Measurements from ENCODE around the gene YTHDF2.
"Not testable (repeated sequence)": the region's sequence is repeated elsewhere in the genome, so short reads cannot be mapped to it uniquely, and the experiment has no call there.

YTHDF2 gene

GRCh38 chr1:28789816-28790215 lies 53.1 kb downstream of the YTHDF2 start:
- no peak for TF ChIP-seq CTCF (IDR thresholded peaks at IDR 0.05; ENCODE audit: low read depth, low read length, missing control alignments)
- DNase-seq (ENCODE audit: extremely low read depth, low read depth) = no peak
- H3K4me3 ChIP-seq (replicated peaks; ENCODE audit: low read depth, low read length) = no peak overlapping the region

GRCh38 chr1:28790377-28791035 lies 53.8 kb downstream of the YTHDF2 start:
- no peak for TF ChIP-seq CTCF (IDR thresholded peaks at IDR 0.05; ENCODE audit: low read depth, low read length, missing control alignments)
- no peak overlapping the region for H3K4me3 ChIP-seq (replicated peaks; ENCODE audit: low read depth, low read length)
- DNase-seq (ENCODE audit: extremely low read depth, low read depth) = no peak

- not testable (repeated sequence) for DNase-seq (ENCODE audit: extremely low read depth, low read depth); H3K4me3 ChIP-seq (replicated peaks; ENCODE audit: low read depth, low read length)
Observed at GRCh38 chr1:28791929-28792328, 55.2 kb downstream of the YTHDF2 start.

- no peak overlapping the region for H3K4me3 ChIP-seq (replicated peaks; ENCODE audit: low read depth, low read length)
- DNase-seq (ENCODE audit: extremely low read depth, low read depth) = no peak
- no peak for TF ChIP-seq CTCF (IDR thresholded peaks at IDR 0.05; ENCODE audit: low read depth, low read length, missing control alignments)
Observed at GRCh38 chr1:28792644-28793121, 55.9 kb downstream of the YTHDF2 start.

GRCh38 chr1:28794582-28794981 lies 57.8 kb downstream of the YTHDF2 start:
- not testable (repeated sequence) for H3K4me3 ChIP-seq (replicated peaks; ENCODE audit: low read depth, low read length); DNase-seq (ENCODE audit: extremely low read depth, low read depth)

- DNase-seq (ENCODE audit: extremely low read depth, low read depth) = no peak
- TF ChIP-seq CTCF (IDR thresholded peaks at IDR 0.05; ENCODE audit: low read depth, low read length, missing control alignments) = no peak
- H3K4me3 ChIP-seq (replicated peaks; ENCODE audit: low read depth, low read length) = no peak overlapping the region
Observed at GRCh38 chr1:28796352-28797211, 59.8 kb downstream of the YTHDF2 start.

GRCh38 chr1:28800324-28800723 lies 63.6 kb downstream of the YTHDF2 start:
- no peak overlapping the region for H3K4me3 ChIP-seq (replicated peaks; ENCODE audit: low read depth, low read length)
- no peak for DNase-seq (ENCODE audit: extremely low read depth, low read depth)
- no peak for TF ChIP-seq CTCF (IDR thresholded peaks at IDR 0.05; ENCODE audit: low read depth, low read length, missing control alignments)

Measured in HFF-Myc (cell line).